Immature natural killer cell (primary cell): Measurements from ENCODE around the gene KIAA1586. TPM values are rescaled to one million over a fixed set of nuclear protein-coding genes. Genes with fewer than 3 reads are reported as not detected.
A peak's percentile ranks its signal among the peaks of the same experiment; 100 is the strongest.
"Not testable (repeated sequence)": the region's sequence is repeated elsewhere in the genome, so short reads cannot be mapped to it uniquely, and the experiment has no call there.

Experiments used
- DNase-seq, 3 donors: peaks; one replicate each; pipeline ENCODE4 v3.0.0; 2022; ENCODE audit warnings: mixed read lengths in 1 of 3
- H3K27ac Mint-ChIP-seq, 6 donors: one replicate each; pipeline ENCODE4 v1.8.0; 2020; ENCODE audit warnings: mixed read lengths in 6 of 6, mild to moderate bottlenecking in 5 of 6, inconsistent platforms in 4 of 6, moderate library complexity in 3 of 6
- H3K27me3 Mint-ChIP-seq, 3 donors: one replicate each; pipeline ENCODE4 v1.8.0; 2020 to 2021; ENCODE audit warnings: low read depth in 3 of 3, mild to moderate bottlenecking in 3 of 3, mixed read lengths in 3 of 3, moderate library complexity in 3 of 3, inconsistent platforms in 1 of 3
- H3K36me3 Mint-ChIP-seq, 3 donors: one replicate each; pipeline ENCODE4 v1.8.0; 2020; ENCODE audit warnings: mixed read lengths in 3 of 3, inconsistent platforms in 2 of 3, mild to moderate bottlenecking in 2 of 3
- H3K4me1 Mint-ChIP-seq, 2 donors: one replicate each; pipeline ENCODE4 v1.8.0; 2020; ENCODE audit warnings: inconsistent platforms in 2 of 2, mild to moderate bottlenecking in 2 of 2, mixed read lengths in 2 of 2, moderate library complexity in 1 of 2
- H3K4me3 Mint-ChIP-seq, 5 donors: one replicate each; pipeline ENCODE4 v1.8.0; 2020; ENCODE audit warnings: mild to moderate bottlenecking in 5 of 5, mixed read lengths in 5 of 5, inconsistent platforms in 3 of 5, moderate library complexity in 3 of 5
- H3K9me3 Mint-ChIP-seq, 6 donors: one replicate each; pipeline ENCODE4 v1.8.0; 2020; ENCODE audit warnings: mild to moderate bottlenecking in 6 of 6, mixed read lengths in 6 of 6, inconsistent platforms in 4 of 6, moderate library complexity in 3 of 6
- polyA plus RNA-seq, 3 donors: library from polyadenylated mRNA; unstranded; fragments of 300-500 nt; fragmentation: Illumina TruSeq; gene quantifications; one replicate each; pipeline ENCODE4 v1.2.3, GENCODE V29; 2021

KIAA1586 gene
- polyA plus RNA-seq, 3 donors from 2014 or later = 2.6 to 7.9 (median 6.1) TPM

- not testable (repeated sequence) for H3K9me3 Mint-ChIP-seq, DNase-seq, H3K36me3 Mint-ChIP-seq, H3K27me3 Mint-ChIP-seq
- peaks cover 29 to 53% of the 10 kb centered on the region in 2 donors for H3K4me1 Mint-ChIP-seq
- H3K27ac Mint-ChIP-seq = peak overlapping the region in 4 of 6 donors; percentile 16 to 81 (median 48)
- peak overlapping the region in 4 of 5 donors; percentile 42 to 72 (median 57) for H3K4me3 Mint-ChIP-seq
These were observed 44.9 kb downstream of the KIAA1586 start for GRCh38 chr6:57091375-57091774.

GRCh38 chr6:57094689-57095088, 48.2 kb downstream of the KIAA1586 start:
- H3K4me1 Mint-ChIP-seq = peaks cover 35 to 77% of the 10 kb centered on the region in 2 donors
- no peak overlapping the region for H3K27ac Mint-ChIP-seq
- DNase-seq = no peak
- peaks cover 3 to 10% (median 5%) of the 10 kb centered on the region in 3 donors for H3K36me3 Mint-ChIP-seq
- H3K27me3 Mint-ChIP-seq = peaks cover 0 to 3% (median 0%) of the 10 kb centered on the region in 3 donors
- H3K9me3 Mint-ChIP-seq = no peaks in the 10 kb centered on the region
- no peak overlapping the region for H3K4me3 Mint-ChIP-seq

GRCh38 chr6:57097596-57097995, 51.1 kb downstream of the KIAA1586 start:
- H3K4me3 Mint-ChIP-seq = no peak overlapping the region
- H3K9me3 Mint-ChIP-seq = no peaks in the 10 kb centered on the region
- H3K27me3 Mint-ChIP-seq = no peaks in the 10 kb centered on the region
- H3K36me3 Mint-ChIP-seq = peaks cover 21 to 35% (median 21%) of the 10 kb centered on the region in 3 donors
- peaks cover 21 to 70% of the 10 kb centered on the region in 2 donors for H3K4me1 Mint-ChIP-seq
- no peak overlapping the region for H3K27ac Mint-ChIP-seq
- DNase-seq = no peak

- peaks cover 17 to 71% of the 10 kb centered on the region in 2 donors for H3K4me1 Mint-ChIP-seq
- H3K27me3 Mint-ChIP-seq = no peaks in the 10 kb centered on the region
- H3K9me3 Mint-ChIP-seq = no peaks in the 10 kb centered on the region
- H3K36me3 Mint-ChIP-seq = peaks cover 21 to 43% (median 24%) of the 10 kb centered on the region in 3 donors
- no peak overlapping the region for H3K4me3 Mint-ChIP-seq
- no peak for DNase-seq
- H3K27ac Mint-ChIP-seq = no peak overlapping the region
These were observed 56.5 kb downstream of the KIAA1586 start for GRCh38 chr6:57102976-57103375.

- no peak overlapping the region for H3K4me3 Mint-ChIP-seq
- H3K27me3 Mint-ChIP-seq = no peaks in the 10 kb centered on the region
- no peak overlapping the region for H3K27ac Mint-ChIP-seq
- H3K36me3 Mint-ChIP-seq = peaks cover 21 to 36% (median 24%) of the 10 kb centered on the region in 3 donors
- DNase-seq = no peak
- no peaks in the 10 kb centered on the region for H3K9me3 Mint-ChIP-seq
- H3K4me1 Mint-ChIP-seq = peaks cover 20 to 70% of the 10 kb centered on the region in 2 donors
These were observed 57.8 kb downstream of the KIAA1586 start for GRCh38 chr6:57104336-57104735.

Other genes starting within 250 kb of the KIAA1586 start
- gene BEND6, start 91.6 kb upstream of the KIAA1586 start, polyA plus RNA-seq = under 1 TPM in 2 of 3 donors, not detected in 1; 0.29 to 0.73 TPM
- 10 to 100 TPM; 10.2 to 26.0 (median 11.8) TPM for gene ZNF451, start 43.5 kb downstream of the KIAA1586 start, polyA plus RNA-seq
- 1 to 10 TPM; 1.2 to 1.8 (median 1.7) TPM for gene BAG2, start 125.6 kb downstream of the KIAA1586 start, polyA plus RNA-seq
- gene RAB23, start 175.6 kb downstream of the KIAA1586 start, polyA plus RNA-seq = 1 to 10 TPM in 1 of 3 donors, under 1 TPM in 1, not detected in 1; 0.94 to 1.1 TPM